OCI-LY3 (cell line): ENCODE measurements around the gene FAM110A.

Experiments used
- EZH2phosphoT487 ChIP-seq: fragments of 200-600 bp; shearing (Covaris generic); IDR thresholded peaks from 2 replicates; pipeline ENCODE4 v1.6.1; 2018; ENCODE audit warnings: antibody characterized with exemption, mixed run types, low read depth
- TF ChIP-seq, protein P1 (sequence below): fragments of 200-600, 300-600 bp; sonication (generic); IDR thresholded peaks from 2 replicates; pipeline ENCODE4 v1.5.1; 2014; ENCODE audit warnings: antibody characterized with exemption, low read length, low read depth

- TF ChIP-seq, protein P1, sequence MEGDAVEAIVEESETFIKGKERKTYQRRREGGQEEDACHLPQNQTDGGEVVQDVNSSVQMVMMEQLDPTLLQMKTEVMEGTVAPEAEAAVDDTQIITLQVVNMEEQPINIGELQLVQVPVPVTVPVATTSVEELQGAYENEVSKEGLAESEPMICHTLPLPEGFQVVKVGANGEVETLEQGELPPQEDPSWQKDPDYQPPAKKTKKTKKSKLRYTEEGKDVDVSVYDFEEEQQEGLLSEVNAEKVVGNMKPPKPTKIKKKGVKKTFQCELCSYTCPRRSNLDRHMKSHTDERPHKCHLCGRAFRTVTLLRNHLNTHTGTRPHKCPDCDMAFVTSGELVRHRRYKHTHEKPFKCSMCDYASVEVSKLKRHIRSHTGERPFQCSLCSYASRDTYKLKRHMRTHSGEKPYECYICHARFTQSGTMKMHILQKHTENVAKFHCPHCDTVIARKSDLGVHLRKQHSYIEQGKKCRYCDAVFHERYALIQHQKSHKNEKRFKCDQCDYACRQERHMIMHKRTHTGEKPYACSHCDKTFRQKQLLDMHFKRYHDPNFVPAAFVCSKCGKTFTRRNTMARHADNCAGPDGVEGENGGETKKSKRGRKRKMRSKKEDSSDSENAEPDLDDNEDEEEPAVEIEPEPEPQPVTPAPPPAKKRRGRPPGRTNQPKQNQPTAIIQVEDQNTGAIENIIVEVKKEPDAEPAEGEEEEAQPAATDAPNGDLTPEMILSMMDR, result no peak
- no peak for TF ChIP-seq EZH2phosphoT487
These were observed 8.3 kb downstream of the FAM110A start for GRCh38 chr20:841568-842546.
